ENCODE data around the gene KCTD11. TPM values are rescaled to one million over a fixed set of nuclear protein-coding genes. Genes with fewer than 3 reads are reported as not detected.

The KCTD11 gene
- total and polyA plus RNA-seq, 2 donors (not counting 1 experiment from before 2014, with no cell fraction given): 4.3 to 13.4 TPM

DNA sequence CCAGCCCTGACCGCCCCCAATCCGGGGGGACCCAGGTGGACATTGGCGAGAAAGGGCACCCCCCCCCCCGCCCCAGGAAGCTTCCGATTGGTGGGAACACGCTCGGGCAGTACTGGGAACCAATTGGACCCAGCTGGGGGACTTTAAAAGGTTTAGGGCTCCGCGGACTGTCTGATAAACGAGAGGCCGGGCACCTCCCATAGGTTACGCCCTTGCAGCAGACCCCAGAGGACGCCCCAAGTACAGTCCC lies 51.7 kb downstream of the KCTD11 start:
- Histone ChIP-seq H3K27me3 (replicated peaks in 1 of 4; ENCODE audit: control extremely low read depth in 1 of 4, control insufficient read depth in 3 of 4, insufficient read depth in 4 of 4, low read length in 3 of 4) (peaks cover 0 to 22% (median 4%) of the 10 kb centered on the region in 4 experiments), H3K9ac (ENCODE audit: low read length) (peak overlapping the region; percentile 76), H3K36me3 (replicated peaks in 1 of 2; ENCODE audit: control extremely low read depth in 1 of 2, control insufficient read depth in 1 of 2, extremely low read depth in 1 of 2, insufficient read depth in 2 of 2, low read length in 1 of 2) (no peaks in the 10 kb centered on the region), H3K4me2 (replicated peaks; ENCODE audit: low read depth, low read length, poor library complexity, severe bottlenecking) (peak overlapping the region; percentile 94), H3K4me3 (ENCODE audit: control extremely low read depth in 1 of 5, extremely low read depth in 1 of 5, insufficient read depth in 1 of 5, low read depth in 2 of 5, low read length in 4 of 5) (peak overlapping the region; percentile 57 to 95 (median 82)), H3K27ac (ENCODE audit: low read length in 2 of 2) (peak overlapping the region; percentile 45 to 59), H4K20me1 (ENCODE audit: control insufficient read depth, insufficient read depth, low read length, poor library complexity, severe bottlenecking) (no peaks in the 10 kb centered on the region), H3K79me2 (ENCODE audit: control insufficient read depth, insufficient read depth, low read length) (peaks cover 6% of the 10 kb centered on the region), H3K9me3 (ENCODE audit: control extremely low read depth in 1 of 3, control insufficient read depth in 2 of 3, insufficient read depth in 1 of 3, low read length in 2 of 3) (peaks cover 0 to 4% (median 0%) of the 10 kb centered on the region in 3 donors), H3K4me1 (ENCODE audit: control insufficient read depth in 2 of 2, insufficient read depth in 2 of 2, low read length in 2 of 2) (peaks cover 17 to 18% of the 10 kb centered on the region in 2 donors), H2AFZ (ENCODE audit: insufficient read depth, low read depth, low read length, poor library complexity, severe bottlenecking) (peak overlapping the region; percentile 87)
- intact Hi-C loops (cut with micrococcal nuclease): loop anchor here (5.0 kb wide), 1 partner anchor 169 kb away; no protein-coding TSS in a partner anchor
- Mint-ChIP-seq H3K27ac (peak overlapping the region; percentile 94), H3K4me3 (peak overlapping the region; percentile 98), H3K4me1 (peaks cover 20% of the 10 kb centered on the region), H3K9me3 (ENCODE audit: insufficient read depth) (no peaks in the 10 kb centered on the region), H3K27me3 (peaks cover 14% of the 10 kb centered on the region)
- ATAC-seq (ENCODE audit: low read depth) (no peak), DNase-seq (no peak)
- ChIA-PET POLR2A (interaction anchor here (0.6 to 2.0 kb wide), 17 partner anchors 8 to 282 kb away, joined by 3 to 17 read pairs (median 5); partner anchors contain the start of genes ACADVL, ACAP1, DLG4 and MPDU1), CTCF (interaction anchor here (0.5 to 1.8 kb wide), 8 partner anchors 19 to 74 kb away, joined by 3 to 10 read pairs (median 4); partner anchors contain the start of gene TMEM102)
- TF ChIP-seq EZH2 (IDR thresholded peaks at IDR 0.05; ENCODE audit: borderline replicate concordance, insufficient read depth, low read depth, low read length, poor library complexity, severe bottlenecking): no peak
- TF ChIP-seq, protein P1, sequence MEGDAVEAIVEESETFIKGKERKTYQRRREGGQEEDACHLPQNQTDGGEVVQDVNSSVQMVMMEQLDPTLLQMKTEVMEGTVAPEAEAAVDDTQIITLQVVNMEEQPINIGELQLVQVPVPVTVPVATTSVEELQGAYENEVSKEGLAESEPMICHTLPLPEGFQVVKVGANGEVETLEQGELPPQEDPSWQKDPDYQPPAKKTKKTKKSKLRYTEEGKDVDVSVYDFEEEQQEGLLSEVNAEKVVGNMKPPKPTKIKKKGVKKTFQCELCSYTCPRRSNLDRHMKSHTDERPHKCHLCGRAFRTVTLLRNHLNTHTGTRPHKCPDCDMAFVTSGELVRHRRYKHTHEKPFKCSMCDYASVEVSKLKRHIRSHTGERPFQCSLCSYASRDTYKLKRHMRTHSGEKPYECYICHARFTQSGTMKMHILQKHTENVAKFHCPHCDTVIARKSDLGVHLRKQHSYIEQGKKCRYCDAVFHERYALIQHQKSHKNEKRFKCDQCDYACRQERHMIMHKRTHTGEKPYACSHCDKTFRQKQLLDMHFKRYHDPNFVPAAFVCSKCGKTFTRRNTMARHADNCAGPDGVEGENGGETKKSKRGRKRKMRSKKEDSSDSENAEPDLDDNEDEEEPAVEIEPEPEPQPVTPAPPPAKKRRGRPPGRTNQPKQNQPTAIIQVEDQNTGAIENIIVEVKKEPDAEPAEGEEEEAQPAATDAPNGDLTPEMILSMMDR (IDR thresholded peaks at IDR 0.05): no peak
- under 1% methylated on average over 10 of the region's 13 CpGs for WGBS (ENCODE audit: insufficient coverage)
